Vagina (tissue), 2 donors: ENCODE data around the gene SAMD4B.

Source experiments
- CTCF ChIP-seq, 3 experiments: fragments of 450-650 bp in 2 of 3; fragments of 200-600 bp in 1 of 3; sonication (generic) in 1 of 3; IDR thresholded peaks; one replicate each; pipeline ENCODE4 v1.5.1; 2017 to 2019; ENCODE audit warnings: antibody characterized with exemption in 3 of 3, mild to moderate bottlenecking in 2 of 3, moderate library complexity in 2 of 3
- POLR2A ChIP-seq, 2 donors: fragments of 450-650 bp; IDR thresholded peaks; one replicate each; pipeline ENCODE4 v1.6.1; 2017; ENCODE audit warnings: antibody characterized with exemption in 2 of 2, mild to moderate bottlenecking in 2 of 2, moderate library complexity in 2 of 2
- POLR2AphosphoS5 ChIP-seq, 2 donors: sonication (generic); formaldehyde crosslinking; IDR thresholded peaks; one replicate each; pipeline ENCODE4 v1.9.0; 2017; ENCODE audit warnings: antibody characterized with exemption in 2 of 2, mild to moderate bottlenecking in 2 of 2, low read depth in 1 of 2; ENCODE audit not compliant: insufficient read depth in 1 of 2

- no peak for TF ChIP-seq CTCF (IDR thresholded peaks at IDR 0.05)
- TF ChIP-seq POLR2A (IDR thresholded peaks at IDR 0.05), result no peak
- no peak for TF ChIP-seq POLR2AphosphoS5 (IDR thresholded peaks at IDR 0.05; ENCODE audit: insufficient read depth in 1 of 2, low read depth in 1 of 2)
Measured at GRCh38 chr19:39350156-39350555, 7.9 kb downstream of the SAMD4B start.
